ENCODE measurements around the gene CA12.
"Not testable (repeated sequence)": the region's sequence is repeated elsewhere in the genome, so short reads cannot be mapped to it uniquely, and the experiment has no call there.

DNA sequence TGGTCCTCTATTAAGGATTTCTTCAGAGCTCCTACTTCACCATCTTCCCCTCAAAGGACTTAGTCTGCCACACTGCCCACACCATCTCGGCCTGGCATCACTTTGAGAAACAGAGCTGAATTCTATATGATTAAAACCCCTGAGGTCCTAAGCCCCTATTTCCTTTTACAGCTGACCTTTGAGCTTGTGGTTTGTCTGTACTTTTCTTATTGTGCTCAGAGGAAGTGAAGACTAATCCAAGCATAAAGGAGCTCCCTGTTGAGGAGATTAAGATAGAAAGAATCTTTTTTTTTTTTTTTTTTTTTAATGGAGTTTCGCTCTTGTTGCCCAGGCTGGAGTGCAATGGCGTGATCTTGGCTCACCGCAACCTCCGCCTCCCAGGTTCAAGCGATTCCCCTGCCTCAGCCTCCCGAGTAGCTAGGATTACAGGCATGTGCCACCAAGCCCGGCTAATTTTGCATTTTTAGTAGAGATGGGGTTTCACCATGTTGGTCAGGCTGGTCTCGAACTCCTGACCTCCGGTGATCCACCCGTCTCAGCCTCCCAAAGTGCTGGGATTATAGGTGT lies 38.6 kb downstream of the CA12 start:
- TF ChIP-seq ZNF609 (CRISPR knock-in tag; IDR thresholded peaks at IDR 0.05; ENCODE audit: borderline replicate concordance); ETS1 (conservative IDR thresholded peaks at IDR 0.05; ENCODE audit: control insufficient read depth, low read depth, low read length); NCOA1 (IDR thresholded peaks at IDR 0.05; ENCODE audit: low read depth); CTCF (IDR thresholded peaks at IDR 0.05 in 2 of 3, conservative IDR thresholded peaks at IDR 0.05 in 1 of 3; ENCODE audit: insufficient read depth in 2 of 3, low read depth in 1 of 3, low read length in 3 of 3); ZNF41 (CRISPR knock-in tag; conservative IDR thresholded peaks at IDR 0.05); POLR2AphosphoS5 (IDR thresholded peaks at IDR 0.05; ENCODE audit: control insufficient read depth, insufficient read depth, low read depth, low read length): not testable (repeated sequence)
- TF ChIP-seq, protein P1, sequence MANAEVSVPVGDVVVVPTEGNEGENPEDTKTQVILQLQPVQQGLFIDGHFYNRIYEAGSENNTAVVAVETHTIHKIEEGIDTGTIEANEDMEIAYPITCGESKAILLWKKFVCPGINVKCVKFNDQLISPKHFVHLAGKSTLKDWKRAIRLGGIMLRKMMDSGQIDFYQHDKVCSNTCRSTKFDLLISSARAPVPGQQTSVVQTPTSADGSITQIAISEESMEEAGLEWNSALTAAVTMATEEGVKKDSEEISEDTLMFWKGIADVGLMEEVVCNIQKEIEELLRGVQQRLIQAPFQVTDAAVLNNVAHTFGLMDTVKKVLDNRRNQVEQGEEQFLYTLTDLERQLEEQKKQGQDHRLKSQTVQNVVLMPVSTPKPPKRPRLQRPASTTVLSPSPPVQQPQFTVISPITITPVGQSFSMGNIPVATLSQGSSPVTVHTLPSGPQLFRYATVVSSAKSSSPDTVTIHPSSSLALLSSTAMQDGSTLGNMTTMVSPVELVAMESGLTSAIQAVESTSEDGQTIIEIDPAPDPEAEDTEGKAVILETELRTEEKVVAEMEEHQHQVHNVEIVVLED (CRISPR knock-in tag; IDR thresholded peaks at IDR 0.05) = not testable (repeated sequence)
- TF ChIP-seq, protein P2, sequence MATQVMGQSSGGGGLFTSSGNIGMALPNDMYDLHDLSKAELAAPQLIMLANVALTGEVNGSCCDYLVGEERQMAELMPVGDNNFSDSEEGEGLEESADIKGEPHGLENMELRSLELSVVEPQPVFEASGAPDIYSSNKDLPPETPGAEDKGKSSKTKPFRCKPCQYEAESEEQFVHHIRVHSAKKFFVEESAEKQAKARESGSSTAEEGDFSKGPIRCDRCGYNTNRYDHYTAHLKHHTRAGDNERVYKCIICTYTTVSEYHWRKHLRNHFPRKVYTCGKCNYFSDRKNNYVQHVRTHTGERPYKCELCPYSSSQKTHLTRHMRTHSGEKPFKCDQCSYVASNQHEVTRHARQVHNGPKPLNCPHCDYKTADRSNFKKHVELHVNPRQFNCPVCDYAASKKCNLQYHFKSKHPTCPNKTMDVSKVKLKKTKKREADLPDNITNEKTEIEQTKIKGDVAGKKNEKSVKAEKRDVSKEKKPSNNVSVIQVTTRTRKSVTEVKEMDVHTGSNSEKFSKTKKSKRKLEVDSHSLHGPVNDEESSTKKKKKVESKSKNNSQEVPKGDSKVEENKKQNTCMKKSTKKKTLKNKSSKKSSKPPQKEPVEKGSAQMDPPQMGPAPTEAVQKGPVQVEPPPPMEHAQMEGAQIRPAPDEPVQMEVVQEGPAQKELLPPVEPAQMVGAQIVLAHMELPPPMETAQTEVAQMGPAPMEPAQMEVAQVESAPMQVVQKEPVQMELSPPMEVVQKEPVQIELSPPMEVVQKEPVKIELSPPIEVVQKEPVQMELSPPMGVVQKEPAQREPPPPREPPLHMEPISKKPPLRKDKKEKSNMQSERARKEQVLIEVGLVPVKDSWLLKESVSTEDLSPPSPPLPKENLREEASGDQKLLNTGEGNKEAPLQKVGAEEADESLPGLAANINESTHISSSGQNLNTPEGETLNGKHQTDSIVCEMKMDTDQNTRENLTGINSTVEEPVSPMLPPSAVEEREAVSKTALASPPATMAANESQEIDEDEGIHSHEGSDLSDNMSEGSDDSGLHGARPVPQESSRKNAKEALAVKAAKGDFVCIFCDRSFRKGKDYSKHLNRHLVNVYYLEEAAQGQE (IDR thresholded peaks at IDR 0.05; ENCODE audit: borderline replicate concordance) = not testable (repeated sequence)
- TF ChIP-seq, protein P2 (CRISPR knock-in tag; IDR thresholded peaks at IDR 0.05; ENCODE audit: low read depth) = not testable (repeated sequence)
